ENCODE data around the gene POLE2. TPM values are rescaled to one million over a fixed set of nuclear protein-coding genes. Genes with fewer than 3 reads are reported as not detected.
"Not testable (repeated sequence)": the region's sequence is repeated elsewhere in the genome, so short reads cannot be mapped to it uniquely, and the experiment has no call there.

Gene POLE2, protein sequence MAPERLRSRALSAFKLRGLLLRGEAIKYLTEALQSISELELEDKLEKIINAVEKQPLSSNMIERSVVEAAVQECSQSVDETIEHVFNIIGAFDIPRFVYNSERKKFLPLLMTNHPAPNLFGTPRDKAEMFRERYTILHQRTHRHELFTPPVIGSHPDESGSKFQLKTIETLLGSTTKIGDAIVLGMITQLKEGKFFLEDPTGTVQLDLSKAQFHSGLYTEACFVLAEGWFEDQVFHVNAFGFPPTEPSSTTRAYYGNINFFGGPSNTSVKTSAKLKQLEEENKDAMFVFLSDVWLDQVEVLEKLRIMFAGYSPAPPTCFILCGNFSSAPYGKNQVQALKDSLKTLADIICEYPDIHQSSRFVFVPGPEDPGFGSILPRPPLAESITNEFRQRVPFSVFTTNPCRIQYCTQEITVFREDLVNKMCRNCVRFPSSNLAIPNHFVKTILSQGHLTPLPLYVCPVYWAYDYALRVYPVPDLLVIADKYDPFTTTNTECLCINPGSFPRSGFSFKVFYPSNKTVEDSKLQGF
- 1 to 10 TPM; 1.7 to 8.1 (median 2.9) TPM for total RNA-seq
- long read RNA-seq, donor 1, partial matches to known transcripts: 0 of 2 reads
- long read RNA-seq, donor 1, other reads (novel, unspliced or antisense): 2 of 2 reads
- long read RNA-seq, donor 2, partial matches to known transcripts: 0 of 2 reads
- long read RNA-seq, donor 2, other reads (novel, unspliced or antisense): 1 of 2 reads

DNA sequence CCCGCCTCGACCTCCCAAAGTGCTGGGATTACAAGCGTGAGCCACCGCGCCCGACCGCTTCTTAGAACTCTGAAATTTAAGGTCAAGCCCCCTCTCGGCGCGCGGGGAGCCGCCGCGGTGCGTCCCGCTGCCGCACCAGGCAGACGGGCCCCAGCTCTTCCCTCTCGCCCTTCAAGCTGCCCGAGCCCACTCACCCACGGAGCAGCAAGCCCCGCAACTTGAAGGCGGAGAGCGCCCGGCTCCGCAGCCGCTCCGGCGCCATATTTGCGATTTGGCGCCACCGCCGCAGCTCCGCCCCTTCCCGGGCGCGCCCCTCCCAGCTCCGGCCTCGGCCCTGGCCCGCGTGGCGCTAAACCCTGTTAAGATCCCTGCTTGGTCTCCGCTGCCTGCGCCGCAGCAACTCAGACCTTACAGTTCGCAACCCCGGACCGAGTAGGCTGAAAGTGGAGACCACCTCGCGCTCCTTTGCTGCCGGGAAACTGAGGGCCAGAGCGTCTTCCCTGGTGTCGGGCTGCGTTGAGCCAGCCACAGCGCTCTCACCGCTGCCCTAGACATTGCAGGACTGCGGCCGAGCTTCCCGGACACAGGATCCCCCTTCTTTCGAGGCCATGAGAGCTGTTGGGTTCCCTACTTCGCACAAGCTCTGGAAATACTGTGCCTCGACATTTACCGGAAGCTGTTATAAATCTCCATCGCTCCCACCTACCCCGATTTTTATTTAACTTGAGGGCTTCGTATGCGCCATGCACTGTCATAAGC, at the start of gene POLE2:
Gene POLE2 (minus strand): TSS at position 273 of the 759 bp plus-strand sequence. CDS start 11 bp downstream, at position 262.
- intact Hi-C loops (cut with DNase I, micrococcal nuclease): no loop called here
- Histone ChIP-seq H3K4me3 (peak within 1 kb of the TSS; percentile 48), H3K36me3 (ENCODE audit: low read depth) (no peaks in the 10 kb centered on the region), H3K4me1 (ENCODE audit: low read depth) (peaks cover 4% of the 10 kb centered on the region), H3K9me3 (no peaks in the 10 kb centered on the region)
- TF ChIP-seq, protein P1, sequence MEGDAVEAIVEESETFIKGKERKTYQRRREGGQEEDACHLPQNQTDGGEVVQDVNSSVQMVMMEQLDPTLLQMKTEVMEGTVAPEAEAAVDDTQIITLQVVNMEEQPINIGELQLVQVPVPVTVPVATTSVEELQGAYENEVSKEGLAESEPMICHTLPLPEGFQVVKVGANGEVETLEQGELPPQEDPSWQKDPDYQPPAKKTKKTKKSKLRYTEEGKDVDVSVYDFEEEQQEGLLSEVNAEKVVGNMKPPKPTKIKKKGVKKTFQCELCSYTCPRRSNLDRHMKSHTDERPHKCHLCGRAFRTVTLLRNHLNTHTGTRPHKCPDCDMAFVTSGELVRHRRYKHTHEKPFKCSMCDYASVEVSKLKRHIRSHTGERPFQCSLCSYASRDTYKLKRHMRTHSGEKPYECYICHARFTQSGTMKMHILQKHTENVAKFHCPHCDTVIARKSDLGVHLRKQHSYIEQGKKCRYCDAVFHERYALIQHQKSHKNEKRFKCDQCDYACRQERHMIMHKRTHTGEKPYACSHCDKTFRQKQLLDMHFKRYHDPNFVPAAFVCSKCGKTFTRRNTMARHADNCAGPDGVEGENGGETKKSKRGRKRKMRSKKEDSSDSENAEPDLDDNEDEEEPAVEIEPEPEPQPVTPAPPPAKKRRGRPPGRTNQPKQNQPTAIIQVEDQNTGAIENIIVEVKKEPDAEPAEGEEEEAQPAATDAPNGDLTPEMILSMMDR (IDR thresholded peaks at IDR 0.05): no peak
- ATAC-seq: peak; percentile 91
- peak; percentile 82 to 85 (median 83) for DNase-seq

DNA sequence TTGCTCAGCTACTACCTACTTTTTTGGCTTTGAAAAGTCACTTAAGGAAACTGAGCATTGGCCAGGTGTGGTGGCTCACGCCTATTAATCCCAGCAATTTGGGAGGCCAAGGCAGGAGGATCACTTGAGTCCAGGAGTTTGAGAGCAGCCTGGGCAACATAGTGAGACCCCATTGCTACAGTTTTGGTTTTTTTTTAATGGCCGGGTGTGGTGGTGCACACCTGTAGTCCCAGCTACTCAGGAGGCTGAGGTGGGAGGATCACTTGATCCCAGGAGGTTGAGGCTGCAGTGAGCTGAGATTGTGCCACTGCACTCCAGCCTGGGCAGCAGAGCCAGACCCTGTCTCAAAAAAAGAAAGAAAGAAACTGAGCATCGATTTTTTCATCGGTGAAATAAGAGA, 47.7 kb upstream of the POLE2 start:
- ATAC-seq; H3K4me1 ChIP-seq (ENCODE audit: low read depth): not testable (repeated sequence)

DNA sequence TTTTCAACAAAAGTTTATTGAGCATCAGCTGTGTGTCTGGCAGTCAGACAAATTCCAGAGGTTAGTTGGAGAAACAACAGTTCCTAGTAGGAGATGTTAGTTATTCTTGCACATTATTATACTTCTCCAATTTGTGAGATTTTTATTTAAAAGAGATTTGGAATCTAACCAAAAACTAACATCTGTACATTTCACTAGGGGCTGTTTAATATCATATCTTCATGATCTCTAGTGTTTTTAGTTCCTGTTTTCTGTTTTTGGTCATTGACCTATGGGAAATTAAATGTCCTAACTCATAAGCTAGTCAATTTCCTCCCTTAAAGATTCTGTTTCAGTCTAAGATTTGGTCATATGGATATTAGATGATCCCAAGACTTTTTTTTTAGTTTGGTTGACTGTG, 45.8 kb upstream of the POLE2 start:
- Histone ChIP-seq H3K36me3 (ENCODE audit: low read depth) (no peaks in the 10 kb centered on the region), H3K4me3 (no peak overlapping the region), H3K4me1 (ENCODE audit: low read depth) (no peaks in the 10 kb centered on the region), H3K9me3 (no peaks in the 10 kb centered on the region)
- ATAC-seq: no peak
- TF ChIP-seq, protein P1 (IDR thresholded peaks at IDR 0.05): no peak
- intact Hi-C loops (cut with DNase I, micrococcal nuclease): no loop called here
- no peak for DNase-seq

More for the DNA sequence above, 47.7 kb upstream of the POLE2 start:
- H3K4me3 ChIP-seq; H3K36me3 ChIP-seq (ENCODE audit: low read depth); intact Hi-C loops (cut with DNase I, micrococcal nuclease); H3K9me3 ChIP-seq; DNase-seq: not testable (repeated sequence)

DNA sequence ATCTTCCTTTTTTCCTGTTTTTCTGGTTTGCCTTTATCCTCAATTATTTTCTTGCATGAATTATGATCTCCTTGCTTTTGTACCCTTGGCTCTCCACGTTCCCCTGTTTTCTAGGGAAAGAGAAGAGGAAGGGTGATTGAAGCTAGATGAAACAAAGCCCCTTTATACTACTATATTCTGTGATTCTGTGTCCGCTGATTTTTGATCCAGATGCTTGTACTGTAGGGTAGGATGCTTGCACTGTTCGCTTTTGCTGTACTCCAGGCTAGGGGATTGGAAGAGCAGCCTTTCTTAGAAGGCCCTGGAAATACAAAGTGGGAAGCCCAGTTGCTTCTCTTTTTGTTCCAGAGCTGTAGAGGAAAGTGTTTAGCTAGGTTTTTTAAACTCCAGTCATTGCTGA, 44.9 kb upstream of the POLE2 start:
- H3K36me3 ChIP-seq (ENCODE audit: low read depth): no peaks in the 10 kb centered on the region
- TF ChIP-seq, protein P1 (IDR thresholded peaks at IDR 0.05): no peak

DNA sequence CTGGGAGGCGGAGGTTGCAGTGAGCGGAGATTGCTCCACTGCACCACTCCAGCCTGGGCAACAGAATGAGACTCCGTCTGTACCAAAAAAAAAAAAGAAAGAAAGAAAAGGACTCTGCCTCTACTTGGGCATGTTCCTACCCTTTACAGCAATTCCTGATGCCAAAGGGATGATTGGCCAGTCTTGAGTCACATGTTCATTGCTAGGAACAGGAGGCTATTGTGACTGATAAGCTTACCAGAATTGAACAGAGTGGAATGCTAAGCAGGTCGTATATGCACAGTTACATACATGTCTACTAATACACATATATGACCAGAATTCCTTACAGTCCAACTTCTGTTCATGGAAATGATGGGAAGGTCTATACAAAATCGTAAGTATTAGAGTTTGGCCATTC, 39.2 kb upstream of the POLE2 start:
- no peaks in the 10 kb centered on the region for H3K9me3 ChIP-seq
- H3K36me3 ChIP-seq (ENCODE audit: low read depth): no peaks in the 10 kb centered on the region
- ATAC-seq: no peak
- TF ChIP-seq, protein P1 (IDR thresholded peaks at IDR 0.05): no peak
- H3K4me3 ChIP-seq: no peak overlapping the region
- no peak for DNase-seq
- intact Hi-C loops (cut with DNase I, micrococcal nuclease): no loop called here
- no peaks in the 10 kb centered on the region for H3K4me1 ChIP-seq (ENCODE audit: low read depth)

More for the DNA sequence above, 44.9 kb upstream of the POLE2 start:
- H3K4me1 ChIP-seq (ENCODE audit: low read depth): no peaks in the 10 kb centered on the region
- DNase-seq (no peak), ATAC-seq (no peak)
- intact Hi-C loops (cut with DNase I, micrococcal nuclease): no loop called here
- no peaks in the 10 kb centered on the region for H3K9me3 ChIP-seq
- H3K4me3 ChIP-seq: no peak overlapping the region

DNA sequence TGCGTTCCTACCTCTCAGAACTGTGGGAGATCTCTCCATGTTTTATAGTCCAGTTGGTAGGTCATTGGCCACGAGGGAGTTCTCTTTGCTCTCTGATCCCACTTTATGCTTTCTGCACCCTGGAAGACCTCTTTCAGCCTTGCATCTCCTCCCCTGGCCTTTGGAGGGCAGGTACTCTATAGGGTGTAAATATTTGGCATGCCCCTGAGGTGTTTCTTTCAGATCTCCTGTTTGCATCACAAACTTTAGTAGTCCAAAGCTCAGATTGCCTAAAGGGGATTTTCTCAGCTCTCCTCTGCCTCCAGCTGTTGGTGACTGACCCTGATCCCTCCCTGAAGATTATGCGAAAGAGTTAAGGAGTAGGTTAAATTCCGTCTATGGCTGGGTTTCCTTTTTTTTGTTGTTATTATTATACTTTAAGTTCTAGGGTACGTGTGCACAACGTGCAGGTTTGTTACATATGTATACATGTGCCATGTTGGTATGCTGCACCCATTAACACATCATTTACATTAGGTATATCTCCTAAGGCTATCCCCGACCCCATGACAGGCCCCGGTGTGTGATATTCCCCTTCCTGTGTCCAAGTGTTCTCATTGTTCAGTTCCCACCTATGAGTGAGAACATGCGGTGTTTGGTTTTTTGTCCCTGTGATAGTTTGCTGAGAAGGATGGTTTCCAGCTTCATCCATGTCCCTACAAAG, 33.9 kb upstream of the POLE2 start:
- H3K4me1 ChIP-seq (ENCODE audit: low read depth); H3K36me3 ChIP-seq (ENCODE audit: low read depth); H3K9me3 ChIP-seq; DNase-seq; intact Hi-C loops (cut with DNase I, micrococcal nuclease); H3K4me3 ChIP-seq; ATAC-seq: not testable (repeated sequence)
